ENCODE measurements around the gene OR5V1.

DNA sequence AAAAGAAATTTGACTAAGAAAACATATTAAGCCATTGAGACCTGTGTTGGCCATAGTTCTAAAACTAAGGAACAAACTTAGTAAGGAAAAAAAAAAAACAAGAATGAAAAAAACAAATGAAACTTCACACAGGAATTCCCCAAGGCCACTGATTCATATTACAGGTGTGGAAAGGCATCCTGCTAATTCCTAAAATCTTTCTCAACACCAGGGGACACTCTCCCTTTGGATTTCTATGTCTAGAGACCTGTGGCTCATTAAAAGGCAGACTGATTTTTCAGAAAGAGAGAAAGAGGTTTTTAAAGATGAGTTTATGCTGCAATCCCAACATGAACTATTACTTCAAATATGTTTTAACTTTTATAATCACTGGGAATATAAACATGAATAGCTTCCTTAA is 45.9 kb upstream of the OR5V1 start, which contains the start of gene OR12D1:
- TF ChIP-seq CREB1 (CRISPR knock-in tag; IDR thresholded peaks at IDR 0.05; ENCODE audit: low read depth) (no peak), CTCF (conservative IDR thresholded peaks at IDR 0.05; ENCODE audit: low read depth in 2 of 2) (peak; percentile 64 to 67), EZH2 (IDR thresholded peaks at IDR 0.05; ENCODE audit: low read depth, unreplicated experiment) (no peak), POLR2AphosphoS5 (IDR thresholded peaks at IDR 0.05; ENCODE audit: low read depth) (no peak), JUNB (IDR thresholded peaks at IDR 0.05; ENCODE audit: unreplicated experiment) (no peak), STAT1 (IDR thresholded peaks at IDR 0.05; ENCODE audit: unreplicated experiment) (no peak), ZNF331 (CRISPR knock-in tag; IDR thresholded peaks at IDR 0.05; ENCODE audit: low read depth) (no peak), EZH2phosphoT487 (IDR thresholded peaks at IDR 0.05; ENCODE audit: unreplicated experiment) (no peak), NANOG (IDR thresholded peaks at IDR 0.05; ENCODE audit: borderline replicate concordance) (no peak)
